SH-SY5Y (cell line): ENCODE results near the gene CXCL1.

ENCODE experiments used
- GATA2 ChIP-seq: IDR thresholded peaks from 2 replicates; pipeline ENCODE4 v1.6.1; 2011; ENCODE audit warnings: mild to moderate bottlenecking, low read depth, low read length
- GATA3 ChIP-seq: IDR thresholded peaks from 2 replicates; pipeline ENCODE4 v1.6.1; 2011; ENCODE audit warnings: low read depth, mild to moderate bottlenecking, low read length, moderate library complexity

DNA sequence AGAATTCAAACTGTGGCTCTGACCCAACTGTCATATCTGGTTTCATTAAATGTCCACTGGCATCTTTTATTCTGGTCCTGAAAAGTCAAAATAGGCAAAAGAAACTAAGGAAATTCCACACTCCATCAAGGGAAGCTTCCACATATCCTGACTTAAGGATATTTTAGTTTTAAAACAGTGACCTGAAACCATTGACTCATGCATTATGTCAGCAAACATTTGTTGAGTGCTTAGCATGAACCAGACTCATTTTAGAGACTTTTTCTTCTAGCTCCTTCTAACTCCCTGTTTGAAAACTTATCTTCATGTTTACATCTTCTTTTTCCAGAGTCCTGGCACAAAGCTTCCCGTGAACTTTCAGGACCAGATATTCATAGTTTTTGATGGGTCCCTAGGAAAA, 6.9 kb upstream of the CXCL1 start:
- TF ChIP-seq GATA2 (no peak), GATA3 (no peak)
